ENCODE results near the gene FXYD3. TPM values are rescaled to one million over a fixed set of nuclear protein-coding genes. Genes with fewer than 3 reads are reported as not detected.

Gene FXYD3
- total and polyA plus RNA-seq, 2 experiments from 2014 or later: 0.81 TPM; not detected in 1

GRCh38 chr19:35134601-35135242 lies 19.1 kb downstream of the FXYD3 start, which contains the start of gene LGI4 (continued):
- TF ChIP-seq ZNF462 (CRISPR knock-in tag; IDR thresholded peaks at IDR 0.05) (no peak), JUNB (IDR thresholded peaks at IDR 0.05; ENCODE audit: unreplicated experiment) (no peak), STAT1 (IDR thresholded peaks at IDR 0.05; ENCODE audit: unreplicated experiment) (no peak), ZNF331 (CRISPR knock-in tag; IDR thresholded peaks at IDR 0.05; ENCODE audit: low read depth) (no peak)
- TF ChIP-seq, protein P1, sequence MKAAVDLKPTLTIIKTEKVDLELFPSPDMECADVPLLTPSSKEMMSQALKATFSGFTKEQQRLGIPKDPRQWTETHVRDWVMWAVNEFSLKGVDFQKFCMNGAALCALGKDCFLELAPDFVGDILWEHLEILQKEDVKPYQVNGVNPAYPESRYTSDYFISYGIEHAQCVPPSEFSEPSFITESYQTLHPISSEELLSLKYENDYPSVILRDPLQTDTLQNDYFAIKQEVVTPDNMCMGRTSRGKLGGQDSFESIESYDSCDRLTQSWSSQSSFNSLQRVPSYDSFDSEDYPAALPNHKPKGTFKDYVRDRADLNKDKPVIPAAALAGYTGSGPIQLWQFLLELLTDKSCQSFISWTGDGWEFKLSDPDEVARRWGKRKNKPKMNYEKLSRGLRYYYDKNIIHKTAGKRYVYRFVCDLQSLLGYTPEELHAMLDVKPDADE (IDR thresholded peaks at IDR 0.05): no peak

DNA sequence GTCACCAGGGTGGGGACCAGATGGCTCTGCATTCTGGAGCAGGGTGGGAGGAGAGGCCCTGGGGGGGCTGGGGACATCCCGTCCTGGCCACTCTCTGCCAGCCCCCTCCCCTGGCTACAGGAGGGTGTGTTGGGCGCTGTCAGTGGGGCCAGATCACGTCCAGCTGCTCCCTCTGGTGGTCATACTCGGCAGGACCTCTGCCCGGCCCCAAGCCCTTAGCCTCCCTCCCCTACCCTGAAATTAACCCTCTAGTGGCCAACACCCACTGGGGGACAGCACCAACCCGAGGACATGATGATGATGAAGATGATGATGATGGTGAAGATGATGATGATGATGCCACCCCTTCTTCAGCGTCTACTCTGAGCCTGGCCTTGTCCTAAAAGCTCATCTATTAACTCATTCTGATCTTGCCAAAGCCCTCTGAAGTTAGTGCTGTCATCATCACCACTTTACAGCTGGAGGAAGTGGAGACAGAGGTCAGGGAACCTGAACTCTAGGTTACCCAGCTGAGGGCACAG lies 19.8 kb downstream of the FXYD3 start:
- no peaks in the 10 kb centered on the region for H3K9me3 Mint-ChIP-seq
- Histone ChIP-seq H3F3A (replicated peaks; ENCODE audit: low read depth) (0 out of 2 replicates have a peak, but pooled peaks cover 2% of the 10 kb centered on the region), H3K27me3 (ENCODE audit: insufficient read depth) (no peaks in the 10 kb centered on the region), H2AFZ (no peak overlapping the region), H3K79me2 (replicated peaks; ENCODE audit: insufficient read depth) (no peaks in the 10 kb centered on the region), H3K4me3 (peak overlapping the region; percentile 48), H3K27ac (ENCODE audit: low read depth) (no peak overlapping the region), H3K4me1 (ENCODE audit: insufficient read depth) (peaks cover 14% of the 10 kb centered on the region; the same call in 1 of the 2 replicates), H4K20me1 (replicated peaks; ENCODE audit: insufficient read depth) (no peaks in the 10 kb centered on the region), H3K4me2 (peak overlapping the region; percentile 80), H3K36me3 (ENCODE audit: insufficient read depth) (no peaks in the 10 kb centered on the region), H3K9me2 (ENCODE audit: insufficient read depth) (peaks cover 10% of the 10 kb centered on the region)
- ATAC-seq (peak; percentile 92), DNase-seq (ENCODE audit: low spot score) (peak; percentile 87)
- H3K27ac Mint-ChIP-seq: no peak overlapping the region
- peaks cover 16% of the 10 kb centered on the region for H3K27me3 Mint-ChIP-seq (ENCODE audit: insufficient read depth, low read depth, poor library complexity)
- H3K4me3 Mint-ChIP-seq: no peak overlapping the region
- H3K36me3 Mint-ChIP-seq (ENCODE audit: low read depth): no peaks in the 10 kb centered on the region; the same call in 2 of the 3 replicates
- H3K4me1 Mint-ChIP-seq: peaks cover 22% of the 10 kb centered on the region
- TF ChIP-seq EZH2 (IDR thresholded peaks at IDR 0.05; ENCODE audit: low read depth, unreplicated experiment): no peak
- no peak for TF ChIP-seq POLR2AphosphoS5 (IDR thresholded peaks at IDR 0.05; ENCODE audit: low read depth)
- TF ChIP-seq, protein P1 (IDR thresholded peaks at IDR 0.05): no peak
- no peak for TF ChIP-seq JUNB (IDR thresholded peaks at IDR 0.05; ENCODE audit: unreplicated experiment)
- no peak for TF ChIP-seq ZNF114 (CRISPR knock-in tag; IDR thresholded peaks at IDR 0.05)
- no peak for TF ChIP-seq NANOG (IDR thresholded peaks at IDR 0.05; ENCODE audit: borderline replicate concordance)
- no peak for TF ChIP-seq REST (IDR thresholded peaks at IDR 0.05; ENCODE audit: unreplicated experiment)
- no peak for TF ChIP-seq STAT1 (IDR thresholded peaks at IDR 0.05; ENCODE audit: unreplicated experiment)
- TF ChIP-seq CREB1 (CRISPR knock-in tag; IDR thresholded peaks at IDR 0.05; ENCODE audit: low read depth): peak; percentile 47; the same call in 1 of the 2 replicates

All from GM23338 (cell line).